ENCODE data around the gene CEMIP.

CEMIP gene, protein sequence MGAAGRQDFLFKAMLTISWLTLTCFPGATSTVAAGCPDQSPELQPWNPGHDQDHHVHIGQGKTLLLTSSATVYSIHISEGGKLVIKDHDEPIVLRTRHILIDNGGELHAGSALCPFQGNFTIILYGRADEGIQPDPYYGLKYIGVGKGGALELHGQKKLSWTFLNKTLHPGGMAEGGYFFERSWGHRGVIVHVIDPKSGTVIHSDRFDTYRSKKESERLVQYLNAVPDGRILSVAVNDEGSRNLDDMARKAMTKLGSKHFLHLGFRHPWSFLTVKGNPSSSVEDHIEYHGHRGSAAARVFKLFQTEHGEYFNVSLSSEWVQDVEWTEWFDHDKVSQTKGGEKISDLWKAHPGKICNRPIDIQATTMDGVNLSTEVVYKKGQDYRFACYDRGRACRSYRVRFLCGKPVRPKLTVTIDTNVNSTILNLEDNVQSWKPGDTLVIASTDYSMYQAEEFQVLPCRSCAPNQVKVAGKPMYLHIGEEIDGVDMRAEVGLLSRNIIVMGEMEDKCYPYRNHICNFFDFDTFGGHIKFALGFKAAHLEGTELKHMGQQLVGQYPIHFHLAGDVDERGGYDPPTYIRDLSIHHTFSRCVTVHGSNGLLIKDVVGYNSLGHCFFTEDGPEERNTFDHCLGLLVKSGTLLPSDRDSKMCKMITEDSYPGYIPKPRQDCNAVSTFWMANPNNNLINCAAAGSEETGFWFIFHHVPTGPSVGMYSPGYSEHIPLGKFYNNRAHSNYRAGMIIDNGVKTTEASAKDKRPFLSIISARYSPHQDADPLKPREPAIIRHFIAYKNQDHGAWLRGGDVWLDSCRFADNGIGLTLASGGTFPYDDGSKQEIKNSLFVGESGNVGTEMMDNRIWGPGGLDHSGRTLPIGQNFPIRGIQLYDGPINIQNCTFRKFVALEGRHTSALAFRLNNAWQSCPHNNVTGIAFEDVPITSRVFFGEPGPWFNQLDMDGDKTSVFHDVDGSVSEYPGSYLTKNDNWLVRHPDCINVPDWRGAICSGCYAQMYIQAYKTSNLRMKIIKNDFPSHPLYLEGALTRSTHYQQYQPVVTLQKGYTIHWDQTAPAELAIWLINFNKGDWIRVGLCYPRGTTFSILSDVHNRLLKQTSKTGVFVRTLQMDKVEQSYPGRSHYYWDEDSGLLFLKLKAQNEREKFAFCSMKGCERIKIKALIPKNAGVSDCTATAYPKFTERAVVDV (N-terminal part only)

DNA sequence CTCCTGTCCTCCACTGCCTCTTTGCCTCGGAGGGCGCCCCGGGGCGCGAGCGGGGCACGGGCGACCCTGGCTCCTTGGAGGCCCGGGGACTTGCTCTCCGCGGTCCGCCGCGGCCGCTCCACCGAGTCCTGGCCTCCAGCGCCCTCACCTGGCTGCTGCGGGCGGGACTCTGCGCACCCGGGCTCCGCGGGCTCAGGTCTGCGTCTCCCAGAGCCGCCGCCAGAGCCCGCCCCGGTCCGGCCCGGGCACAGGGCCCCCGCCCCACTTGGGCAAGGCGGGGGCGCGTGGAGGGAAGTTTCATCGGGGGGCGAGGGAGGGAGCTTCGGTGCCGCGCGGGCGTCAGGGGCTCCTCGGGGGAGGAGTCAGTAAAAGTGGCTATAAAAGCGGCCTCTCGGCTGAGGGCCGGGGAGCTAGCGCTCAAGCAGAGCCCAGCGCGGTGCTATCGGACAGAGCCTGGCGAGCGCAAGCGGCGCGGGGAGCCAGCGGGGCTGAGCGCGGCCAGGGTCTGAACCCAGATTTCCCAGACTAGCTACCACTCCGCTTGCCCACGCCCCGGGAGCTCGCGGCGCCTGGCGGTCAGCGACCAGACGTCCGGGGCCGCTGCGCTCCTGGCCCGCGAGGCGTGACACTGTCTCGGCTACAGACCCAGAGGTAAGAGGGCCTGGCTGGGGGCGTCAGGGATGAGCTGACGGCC, at the start of gene CEMIP:
TSS of gene CEMIP (plus strand) at position 407 of the 694 bp plus-strand sequence. CDS start 94,510 bp downstream, outside the sequence.
- DNase-seq (ENCODE audit: low spot score): peak; percentile 71

DNA sequence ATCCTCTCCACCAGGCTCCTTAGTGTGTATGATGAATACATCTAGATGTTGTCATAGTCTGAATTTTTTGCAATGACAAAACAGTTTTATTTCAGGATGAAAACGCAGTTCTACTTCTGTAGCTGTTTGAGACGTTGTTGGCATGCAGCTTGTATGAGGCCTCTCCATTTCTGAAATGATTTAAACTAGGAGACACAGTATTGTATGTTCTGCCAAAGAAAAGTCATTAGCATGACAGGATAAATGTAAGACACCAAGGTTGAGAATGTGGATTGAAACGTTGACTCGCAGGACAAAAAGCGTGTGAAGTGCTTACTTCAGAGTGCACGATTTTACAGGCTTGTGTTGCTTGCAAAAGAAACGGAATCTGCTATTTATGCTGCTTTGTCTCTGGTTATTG, 48.8 kb upstream of the CEMIP start:
- no peak for DNase-seq (ENCODE audit: low spot score)

DNA sequence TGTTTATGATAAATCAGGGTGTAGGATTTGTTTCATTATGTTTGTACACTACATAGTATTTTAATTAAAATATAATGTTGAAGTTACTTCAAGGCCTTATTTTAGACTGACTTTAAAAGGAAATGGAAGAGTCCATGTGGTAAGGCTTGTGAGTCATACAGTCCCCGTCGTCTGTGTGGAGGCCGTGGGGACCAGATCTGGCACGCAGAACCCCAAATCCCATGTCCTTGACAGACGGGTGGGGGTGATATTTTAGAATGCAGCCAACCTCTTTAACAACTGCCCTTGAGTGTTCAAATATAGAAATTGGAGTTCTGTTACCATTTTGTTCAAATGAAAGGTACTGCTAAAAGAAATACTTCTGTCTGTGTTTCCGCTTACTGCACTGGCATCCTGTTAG, 48.2 kb upstream of the CEMIP start:
- DNase-seq (ENCODE audit: low spot score): no peak

DNA sequence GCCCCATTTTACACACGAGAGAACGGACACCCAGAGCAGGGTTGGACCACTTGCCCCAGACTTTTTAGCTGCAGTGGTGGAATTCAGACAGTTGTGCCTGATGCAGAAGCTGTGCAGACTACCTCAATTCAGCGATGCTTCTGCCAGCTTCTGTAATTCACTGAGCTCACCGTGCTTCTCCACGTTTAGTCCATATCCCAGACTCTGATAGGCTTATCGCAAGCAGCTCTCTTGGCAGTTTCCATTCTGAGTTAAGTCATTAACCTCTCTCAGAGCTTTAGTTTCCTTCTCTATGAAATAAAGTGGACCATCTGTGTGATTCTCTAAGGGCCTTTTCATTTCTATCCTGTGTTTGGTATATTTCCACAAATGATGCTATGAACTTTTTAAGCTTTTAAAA, 47.0 kb upstream of the CEMIP start:
- DNase-seq (ENCODE audit: low spot score): no peak

DNA sequence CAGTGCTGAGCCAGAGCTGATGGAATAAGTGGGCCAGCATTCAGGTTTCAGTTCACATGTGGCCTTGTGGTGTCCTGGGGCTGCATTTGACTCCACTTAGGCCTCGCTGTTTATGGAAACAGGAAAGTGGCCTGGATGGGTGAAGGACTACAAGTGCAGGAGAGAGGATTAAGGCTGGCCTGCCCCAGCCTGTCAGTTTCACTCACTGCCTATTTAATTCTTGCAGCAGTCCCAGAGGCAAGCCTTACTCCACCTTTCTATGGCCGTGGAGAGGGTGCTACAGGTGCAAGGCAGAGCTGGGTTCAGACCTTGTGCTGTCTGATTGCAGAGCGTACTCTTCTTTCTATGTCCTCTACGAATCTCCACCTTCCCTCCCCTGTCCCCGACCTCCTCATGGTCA, 46.4 kb upstream of the CEMIP start:
- DNase-seq (ENCODE audit: low spot score): no peak

DNA sequence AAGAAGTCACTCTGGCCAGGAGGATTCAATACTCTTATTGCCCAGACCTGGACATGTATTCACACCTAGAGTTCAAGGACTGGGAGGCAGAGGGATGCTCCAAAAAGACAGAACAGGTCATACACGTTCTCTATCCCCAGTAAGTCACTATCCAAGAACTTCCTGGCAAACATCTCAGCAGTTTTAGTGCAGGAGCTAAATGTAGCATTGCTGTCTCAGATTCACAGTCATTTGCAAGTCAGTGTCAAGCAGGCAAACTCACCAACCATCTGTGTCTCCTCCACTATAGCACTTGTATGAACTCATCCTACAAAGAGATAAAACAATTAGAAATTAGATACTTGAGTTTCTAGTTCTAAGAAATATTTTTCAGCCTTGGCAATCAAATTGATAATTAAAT, 45.7 kb upstream of the CEMIP start:
- DNase-seq (ENCODE audit: low spot score): no peak

DNA sequence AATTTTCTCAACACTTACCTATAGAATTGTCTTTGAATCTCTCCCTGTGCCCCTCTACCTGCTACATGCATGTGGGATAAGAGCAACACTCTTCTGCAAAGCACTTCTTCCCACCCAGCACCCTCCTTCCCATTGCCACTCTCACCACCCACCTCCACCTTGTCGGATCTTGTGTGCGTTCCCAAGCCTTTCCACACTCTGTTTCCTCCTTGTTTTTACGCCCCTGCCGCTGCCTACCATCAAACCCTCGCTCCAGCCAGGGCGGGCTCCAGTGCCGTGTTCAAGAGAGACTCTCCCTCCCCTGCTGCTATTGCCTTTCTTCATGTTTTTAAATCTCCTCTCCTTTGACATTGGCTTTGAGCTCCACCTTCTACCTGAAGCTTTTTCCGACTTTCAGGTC, 43.8 kb upstream of the CEMIP start:
- DNase-seq (ENCODE audit: low spot score): no peak

DNA sequence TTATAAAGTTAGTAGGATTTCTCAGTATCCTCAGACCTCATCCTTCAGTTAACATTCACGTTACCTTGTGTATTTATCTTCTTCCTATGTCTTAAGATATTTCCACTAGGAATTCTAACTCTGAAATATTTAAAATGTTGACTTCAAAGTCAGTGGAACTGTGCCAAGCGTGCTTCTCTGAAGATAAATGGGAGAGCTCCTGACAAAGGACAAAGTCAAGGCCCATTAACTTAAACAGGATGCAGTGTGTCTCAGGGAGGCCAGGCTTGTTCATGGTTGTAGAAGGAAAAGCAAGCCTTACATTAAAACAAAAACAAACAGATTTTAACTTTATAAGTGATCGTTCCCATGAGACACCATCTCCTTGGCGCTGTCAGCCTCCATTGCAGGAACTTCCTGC, 42.6 kb upstream of the CEMIP start:
- DNase-seq (ENCODE audit: low spot score): no peak

DNA sequence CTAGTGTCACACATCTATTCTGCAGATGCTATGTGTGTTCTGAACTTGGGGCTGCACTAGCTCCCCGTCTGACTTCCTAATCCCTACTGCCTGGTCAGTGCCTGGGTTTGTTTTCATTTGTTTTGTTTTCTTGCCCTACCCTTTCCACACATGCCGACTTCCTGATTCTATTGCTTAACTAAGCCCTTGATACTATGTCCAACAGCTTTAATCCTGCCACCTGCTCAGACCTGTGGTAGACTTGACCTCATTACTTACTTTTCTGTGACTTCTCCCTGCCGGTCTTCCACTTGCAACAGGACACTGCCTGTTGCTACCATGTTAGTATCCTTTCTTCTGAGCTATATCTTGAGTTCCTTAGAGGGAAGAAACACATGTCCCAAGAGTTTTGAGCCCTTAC, 39.3 kb upstream of the CEMIP start:
- no peak for DNase-seq (ENCODE audit: low spot score)

DNA sequence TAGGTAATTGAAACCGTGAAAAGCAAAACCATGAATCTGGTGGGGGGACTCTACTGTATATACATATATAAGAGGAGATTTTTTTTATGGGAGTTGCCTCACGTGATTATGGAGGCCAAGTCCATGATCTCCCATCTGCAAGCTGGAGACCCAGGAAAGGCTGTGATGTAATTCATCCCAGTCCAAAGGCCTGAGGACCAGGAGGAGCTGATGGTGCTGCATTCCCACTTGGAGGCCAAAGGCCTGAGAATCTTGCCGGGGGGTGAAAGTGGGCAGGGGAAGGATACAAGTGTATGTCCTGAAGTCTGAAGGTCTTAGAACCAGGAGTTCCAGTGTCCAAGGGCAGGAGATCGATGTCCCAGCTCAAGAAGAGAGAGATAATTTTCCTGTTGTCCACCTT, 37.1 kb upstream of the CEMIP start:
- DNase-seq (ENCODE audit: low spot score): no peak

DNA sequence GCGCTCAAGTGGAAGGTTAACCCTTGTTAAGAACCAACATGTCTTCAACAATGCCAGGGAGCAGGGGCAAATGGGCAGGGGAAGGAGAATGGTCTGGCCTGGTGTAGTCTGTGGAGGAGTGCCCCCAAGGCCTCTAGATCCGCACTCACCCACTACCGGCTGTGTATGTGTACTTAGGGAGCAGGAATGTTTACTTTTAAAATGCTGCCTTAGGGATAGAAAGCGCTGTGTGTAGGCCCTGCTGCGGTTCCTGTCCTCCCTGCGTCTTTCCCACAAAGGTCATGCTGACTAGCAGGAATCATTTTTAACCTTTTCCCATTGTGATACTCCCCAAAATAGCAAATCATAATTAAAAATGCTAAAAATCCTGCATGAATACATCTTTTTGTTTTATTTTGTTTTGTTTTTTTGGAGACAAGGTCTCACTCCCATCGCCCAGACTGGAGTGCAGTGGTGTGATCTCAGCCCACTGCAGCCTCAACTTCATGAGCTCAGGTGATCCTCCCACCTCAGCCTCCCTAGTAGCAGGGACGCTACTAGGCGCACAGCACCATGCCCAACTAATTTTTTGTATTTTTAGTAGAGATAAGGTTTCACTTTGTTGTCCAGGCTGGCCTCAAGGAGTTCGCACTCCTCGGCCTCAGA, 35.9 kb upstream of the CEMIP start:
- DNase-seq (ENCODE audit: low spot score): no peak

DNA sequence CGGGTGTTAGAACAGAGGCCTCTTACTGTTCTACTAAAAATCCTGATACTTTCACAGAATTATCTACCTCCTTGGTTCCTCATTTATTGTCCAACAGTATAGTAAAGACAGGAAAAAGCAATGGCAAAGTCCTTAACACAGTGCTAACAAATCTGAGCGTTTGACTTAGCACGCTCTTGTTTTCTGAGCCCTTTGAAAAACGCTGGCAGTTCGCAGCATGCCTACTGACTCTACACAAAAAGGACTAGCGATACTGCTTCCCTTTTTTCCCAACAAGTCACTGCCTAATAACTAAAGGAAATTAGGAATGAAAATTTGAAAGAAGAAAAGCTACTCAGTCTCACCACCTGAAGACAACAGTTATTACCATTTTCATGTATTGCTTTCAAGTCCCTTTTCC, 34.8 kb upstream of the CEMIP start:
- DNase-seq (ENCODE audit: low spot score): no peak

DNA sequence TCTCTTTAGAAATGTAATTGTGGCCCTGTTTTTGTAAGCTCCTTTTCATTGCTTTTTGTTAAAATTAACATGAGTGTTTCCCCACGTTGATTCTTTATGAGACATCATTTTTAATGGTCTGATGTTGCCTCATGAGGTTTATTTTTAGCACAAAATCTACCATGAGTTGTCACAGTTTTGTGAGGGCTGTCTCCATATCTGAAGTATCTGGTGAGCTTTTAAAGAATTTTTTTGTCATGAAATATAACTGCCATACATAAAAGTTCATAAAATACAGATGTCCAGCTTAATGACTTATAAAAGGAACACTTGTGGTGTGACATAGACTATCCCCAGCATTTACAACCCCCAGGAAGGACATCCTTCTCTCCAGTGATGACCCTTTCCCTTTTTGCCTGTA, 34.3 kb upstream of the CEMIP start:
- no peak for DNase-seq (ENCODE audit: low spot score)

DNA sequence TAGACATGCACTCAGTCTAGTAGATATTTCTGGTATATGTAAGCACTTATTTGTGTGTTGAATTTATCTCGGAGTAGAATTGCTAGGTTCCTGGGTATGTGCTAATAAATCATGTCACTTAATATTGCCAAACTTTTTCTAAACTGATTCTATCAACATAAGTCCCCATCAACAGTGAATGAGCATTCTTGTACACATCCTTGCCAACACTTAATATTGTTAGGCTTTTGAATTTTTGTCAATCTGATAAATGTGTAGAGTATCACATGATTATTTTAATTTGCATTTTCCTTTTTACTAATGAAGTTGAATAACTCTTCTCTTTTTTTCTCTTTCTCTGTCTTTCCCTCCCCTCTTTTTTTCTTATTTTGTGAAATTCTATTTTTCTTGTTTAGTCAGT, 33.3 kb upstream of the CEMIP start:
- DNase-seq (ENCODE audit: low spot score): no peak

DNA sequence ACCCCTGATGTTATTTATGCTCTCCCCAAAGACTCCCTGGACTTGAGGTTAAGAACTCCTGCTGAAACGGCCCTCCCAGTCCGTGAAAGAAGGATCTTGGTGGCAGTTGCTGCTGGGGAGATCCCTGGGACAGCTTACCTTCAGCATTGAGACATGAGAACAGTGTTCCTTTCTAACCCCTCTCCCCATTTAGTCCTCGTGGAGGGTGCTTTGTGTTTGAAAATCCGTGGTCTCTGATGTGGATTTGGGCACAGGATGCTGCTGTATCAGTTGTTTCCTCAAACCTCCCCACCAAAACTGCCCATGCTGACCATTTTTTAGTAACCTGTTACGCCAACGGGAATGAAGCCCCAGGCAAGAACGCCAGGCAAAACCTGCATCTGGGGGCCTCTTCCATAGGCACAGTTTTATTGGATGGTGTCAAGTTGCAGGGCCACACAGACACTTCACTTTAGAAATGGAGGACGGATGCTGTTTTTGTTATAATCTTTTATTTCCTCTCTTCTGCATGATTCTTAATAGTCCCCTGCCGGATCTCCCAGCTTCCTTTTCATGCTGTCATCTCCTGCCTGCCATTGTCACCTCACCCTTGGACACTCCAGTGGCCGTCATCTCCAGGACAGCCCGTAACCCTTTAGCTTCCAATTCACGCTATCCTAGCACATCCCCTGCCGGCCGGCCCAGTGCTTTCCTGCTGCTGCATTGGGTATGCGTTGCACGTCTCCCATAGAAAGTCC, 31.7 kb upstream of the CEMIP start:
- DNase-seq (ENCODE audit: low spot score): no peak

DNA sequence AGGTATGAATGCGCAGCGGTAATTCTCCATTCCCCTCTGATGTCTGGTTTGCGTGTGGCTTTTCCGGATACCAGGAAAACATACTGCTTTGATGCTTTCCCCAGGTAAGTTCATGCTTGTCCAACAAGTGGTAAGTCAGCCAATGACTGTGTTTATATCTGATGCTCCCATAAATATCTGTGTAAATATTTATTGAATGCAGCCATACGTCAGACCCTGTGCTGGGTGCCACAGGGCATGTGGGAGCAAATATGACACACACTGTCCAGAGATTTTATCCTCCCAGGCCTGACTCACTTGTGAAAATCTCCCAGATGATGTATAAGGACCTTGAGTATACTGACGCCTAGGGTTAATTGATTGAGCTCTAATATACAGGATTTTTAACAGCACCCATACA, 29.6 kb upstream of the CEMIP start:
- DNase-seq (ENCODE audit: low spot score): no peak

DNA sequence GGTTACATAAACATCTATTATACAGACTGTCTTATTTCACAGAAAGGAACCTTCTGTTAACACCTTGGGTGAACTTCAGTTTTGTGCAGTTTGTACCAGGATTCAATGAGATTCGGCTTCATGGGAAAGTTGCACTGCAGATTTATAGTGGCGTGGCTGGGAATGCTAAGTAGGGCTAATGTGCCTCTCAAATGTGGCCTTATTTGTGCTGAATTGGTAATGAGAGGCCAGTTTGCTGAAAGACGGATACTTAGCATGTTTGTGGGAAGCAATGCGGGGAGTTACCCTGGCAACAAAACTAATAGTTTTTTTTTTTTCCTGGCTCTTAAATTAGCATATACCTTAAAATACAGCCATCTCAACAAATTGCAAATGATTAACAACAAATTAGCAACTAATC, 28.6 kb upstream of the CEMIP start:
- DNase-seq (ENCODE audit: low spot score): no peak

DNA sequence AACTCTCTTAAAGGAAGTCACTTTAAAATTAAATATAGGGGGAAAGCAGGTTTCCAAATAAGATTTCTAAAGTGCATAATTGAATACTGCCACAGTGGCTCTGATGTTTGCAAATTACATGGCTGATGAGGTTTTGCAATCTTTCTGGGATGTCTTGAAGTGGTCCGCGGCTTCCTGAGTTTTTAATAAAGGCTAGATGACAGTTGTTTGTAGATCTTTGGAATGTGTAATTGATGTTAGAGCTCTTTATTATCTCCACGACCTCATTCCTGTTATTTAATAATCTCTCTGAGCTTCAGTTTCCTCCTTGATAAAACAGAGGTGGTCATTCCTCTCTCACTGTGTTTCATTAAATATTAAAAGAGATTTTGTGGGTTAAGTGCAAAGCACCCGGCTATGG, 27.0 kb upstream of the CEMIP start:
- no peak for DNase-seq (ENCODE audit: low spot score)

DNA sequence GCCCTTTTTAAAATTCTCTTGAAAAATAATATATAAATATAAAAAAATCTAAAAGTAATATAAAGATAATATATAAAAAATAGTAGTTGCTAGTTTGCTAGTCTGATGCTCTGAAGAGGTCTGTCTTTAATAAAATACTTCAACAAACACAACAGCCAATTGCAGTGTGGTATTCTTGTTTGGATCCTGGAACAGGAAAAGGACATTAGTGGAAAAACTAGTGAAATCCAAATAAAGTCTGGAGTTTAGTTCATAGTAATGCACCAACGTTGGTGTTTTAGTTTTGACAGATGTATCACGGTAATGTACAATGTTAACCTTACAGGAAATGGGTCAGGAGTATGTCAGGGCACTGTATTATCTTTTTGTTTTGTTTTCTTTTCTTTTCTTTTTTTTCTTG, 26.0 kb upstream of the CEMIP start:
- DNase-seq (ENCODE audit: low spot score): no peak

DNA sequence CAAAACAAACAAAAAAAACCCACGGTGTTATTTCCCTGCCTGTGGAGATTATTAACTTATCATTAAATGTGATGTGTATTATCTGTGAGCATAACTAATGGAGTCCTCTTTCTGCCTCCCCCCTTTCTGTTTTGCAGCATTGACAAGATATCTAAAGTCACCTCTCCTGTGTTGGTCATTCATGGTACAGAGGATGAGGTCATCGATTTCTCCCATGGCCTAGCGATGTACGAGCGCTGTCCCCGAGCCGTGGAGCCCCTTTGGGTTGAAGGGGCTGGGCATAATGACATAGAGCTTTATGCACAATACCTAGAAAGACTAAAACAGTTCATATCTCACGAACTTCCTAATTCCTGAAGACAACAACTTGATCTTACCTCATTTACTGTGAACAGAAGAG, 25.2 kb upstream of the CEMIP start:
- no peak for DNase-seq (ENCODE audit: low spot score)

DNA sequence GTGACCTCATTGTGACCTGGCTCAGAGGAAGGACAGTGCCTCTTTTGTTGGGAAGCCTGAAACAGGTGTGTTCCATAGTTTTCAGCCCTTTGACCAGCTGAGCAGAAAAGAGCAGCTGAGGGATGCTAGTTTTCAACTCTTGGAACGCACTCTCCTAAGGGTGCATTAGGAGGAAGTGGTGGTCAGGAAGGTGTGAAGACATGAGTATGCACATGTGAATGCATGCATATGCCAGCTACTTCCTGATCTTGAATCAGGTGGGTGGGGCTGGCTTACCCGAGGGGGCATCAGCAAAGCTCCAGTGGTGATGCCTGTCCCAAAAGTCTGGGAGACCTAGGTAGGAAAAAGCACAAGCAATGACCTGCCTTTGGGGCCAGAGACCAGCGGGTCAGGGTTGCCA, 23.3 kb upstream of the CEMIP start:
- DNase-seq (ENCODE audit: low spot score): no peak

Measured in cerebellar cortex (tissue), 1 donor.